NCI-H2196 (cell line): Measurements from ENCODE around the gene UBXN2A.

Experiments used
- DNase-seq: peaks from one replicate; lab custom pipeline; 2025; ENCODE audit not compliant: unreplicated experiment; lab: John Stamatoyannopoulos, UW

UBXN2A gene, protein sequence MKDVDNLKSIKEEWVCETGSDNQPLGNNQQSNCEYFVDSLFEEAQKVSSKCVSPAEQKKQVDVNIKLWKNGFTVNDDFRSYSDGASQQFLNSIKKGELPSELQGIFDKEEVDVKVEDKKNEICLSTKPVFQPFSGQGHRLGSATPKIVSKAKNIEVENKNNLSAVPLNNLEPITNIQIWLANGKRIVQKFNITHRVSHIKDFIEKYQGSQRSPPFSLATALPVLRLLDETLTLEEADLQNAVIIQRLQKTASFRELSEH

GRCh38 chr2:23939987-23940717 is at the start of gene UBXN2A:
TSS of gene UBXN2A (plus strand) at chr2:23940463. CDS start at chr2:23958315, 17,852 bp downstream.
- peak; percentile 91 for DNase-seq

DNA sequence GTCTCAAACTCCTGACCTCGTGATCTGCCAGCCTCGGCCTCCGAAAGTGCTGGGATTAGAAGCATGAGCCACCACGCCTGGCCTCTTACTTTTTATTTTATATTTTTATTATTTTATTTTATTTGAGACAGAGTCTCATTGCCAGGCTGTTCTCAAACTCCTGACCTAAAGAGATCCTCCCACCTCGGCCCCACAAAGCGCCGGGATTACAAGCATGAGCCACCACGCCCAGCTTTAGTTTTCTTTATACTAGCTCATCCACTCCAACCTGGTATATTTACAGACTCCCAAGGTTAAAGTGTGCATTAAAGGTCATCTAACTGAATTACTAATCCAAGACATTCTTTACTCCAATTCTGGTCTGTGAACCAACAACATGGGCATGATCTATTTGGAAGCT is 40.1 kb upstream of the UBXN2A start:
- DNase-seq: no peak

DNA sequence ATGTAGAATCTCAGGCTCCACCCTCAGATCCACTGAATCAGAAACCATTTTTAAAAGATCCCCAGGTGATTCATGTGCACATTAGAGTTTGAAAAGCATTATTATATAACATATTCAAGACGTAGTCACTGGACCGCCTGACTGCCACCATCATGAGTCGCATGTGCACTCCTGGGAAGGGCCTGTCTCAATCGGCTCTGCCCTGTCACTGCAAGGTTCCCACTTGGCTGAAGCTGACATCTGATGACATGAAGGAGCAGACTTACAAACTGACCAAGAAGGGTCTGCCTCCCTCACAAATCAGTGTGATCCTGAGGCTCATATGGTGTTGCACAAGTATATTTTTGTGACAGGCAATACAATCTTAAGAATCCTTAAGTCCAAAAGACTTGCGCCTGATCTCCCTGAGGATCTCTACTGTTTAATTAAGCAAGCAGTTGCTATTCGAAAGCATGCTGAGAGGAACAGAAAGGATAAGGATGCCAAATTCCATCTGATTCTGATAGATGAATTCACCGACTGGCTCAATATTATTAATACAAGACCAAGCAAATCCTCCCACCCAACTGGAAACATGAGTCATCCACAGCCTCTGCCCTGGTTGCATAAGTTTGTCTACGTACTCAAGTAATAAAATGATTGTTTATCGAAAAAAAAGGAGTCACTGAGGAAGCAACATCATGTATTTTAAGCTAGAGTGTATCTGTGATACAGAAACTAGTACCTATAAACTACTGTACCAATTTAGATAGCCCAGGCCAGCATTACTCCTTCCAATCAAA is 39.5 kb upstream of the UBXN2A start:
- DNase-seq: no peak

- DNase-seq: no peak
These were observed 38.1 kb upstream of the UBXN2A start for GRCh38 chr2:23901966-23902846.

- DNase-seq: no peak
These were observed 37.2 kb upstream of the UBXN2A start for GRCh38 chr2:23903034-23903433.

- DNase-seq: no peak
These were observed 36.0 kb upstream of the UBXN2A start for GRCh38 chr2:23904215-23904614.

DNA sequence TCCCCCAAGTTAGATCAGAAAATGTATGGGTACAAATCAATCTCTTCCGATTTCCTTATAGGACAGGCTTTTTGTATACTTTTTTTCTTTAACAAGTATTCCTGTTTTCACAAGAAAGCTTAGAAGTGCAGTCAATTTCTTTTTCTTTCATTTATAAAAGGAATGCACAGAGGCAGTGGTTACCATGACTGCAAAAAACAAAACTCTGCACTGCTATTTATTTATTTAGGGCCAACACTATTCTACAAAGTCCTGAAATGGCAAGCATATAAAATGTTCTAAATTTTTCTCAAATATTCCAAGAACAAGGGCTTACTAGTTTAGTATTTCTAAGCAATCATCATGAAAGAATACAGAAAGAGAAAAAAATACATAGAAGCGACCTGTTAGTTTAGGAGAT is 35.6 kb upstream of the UBXN2A start:
- no peak for DNase-seq

GRCh38 chr2:23905155-23905554 is 35.1 kb upstream of the UBXN2A start:
- DNase-seq: no peak

DNA sequence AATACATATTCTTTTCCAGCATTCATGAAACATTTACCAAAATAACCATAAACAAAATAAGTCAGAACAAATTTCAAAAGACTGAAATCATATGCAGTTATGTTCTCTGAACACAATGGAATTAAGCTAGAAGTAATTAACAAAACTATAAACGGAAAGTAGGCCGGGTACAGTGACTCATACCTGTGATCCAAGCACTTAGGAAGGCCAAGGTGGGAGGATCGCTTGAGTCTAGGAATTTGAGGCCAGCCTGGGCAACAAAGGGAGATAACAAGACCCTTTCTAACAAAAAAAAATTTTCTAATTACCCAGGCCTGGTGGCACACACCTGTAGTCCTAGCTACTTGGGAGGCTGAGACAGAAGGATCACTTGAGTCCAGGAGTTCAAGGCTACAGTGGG is 28.2 kb upstream of the UBXN2A start:
- DNase-seq: no peak

GRCh38 chr2:23915327-23915726 is 24.9 kb upstream of the UBXN2A start:
- DNase-seq: no peak

DNA sequence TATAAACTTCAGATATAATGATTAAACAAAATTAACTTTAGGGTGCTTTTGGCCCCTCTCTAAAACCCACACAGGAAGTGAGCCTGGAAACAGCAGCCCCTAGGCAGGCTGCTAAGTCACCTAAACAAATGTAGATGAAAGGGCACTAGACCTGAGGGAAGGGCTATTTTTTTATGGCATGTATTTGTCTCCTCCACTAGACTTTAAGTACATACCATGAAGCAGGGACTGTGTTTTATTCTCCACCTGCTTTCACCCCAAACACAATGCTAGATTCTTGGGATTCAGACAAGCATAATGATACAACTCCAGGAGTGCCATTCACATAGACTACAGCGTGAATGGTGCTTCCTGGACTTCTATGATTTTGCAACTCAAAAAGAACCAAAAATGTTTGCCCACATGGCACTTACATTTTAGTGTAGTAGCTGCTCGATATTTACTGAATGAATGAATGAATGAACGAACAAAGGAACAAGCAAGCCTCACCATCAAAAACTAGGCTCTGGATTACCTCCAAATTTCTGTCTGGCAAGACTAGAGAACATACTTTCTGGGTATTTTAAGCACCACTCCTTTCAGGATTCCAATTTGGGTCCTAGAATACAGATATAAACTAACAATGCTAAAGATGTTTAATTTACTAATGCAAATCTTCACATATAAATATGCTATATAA is 23.4 kb upstream of the UBXN2A start:
- no peak for DNase-seq

DNA sequence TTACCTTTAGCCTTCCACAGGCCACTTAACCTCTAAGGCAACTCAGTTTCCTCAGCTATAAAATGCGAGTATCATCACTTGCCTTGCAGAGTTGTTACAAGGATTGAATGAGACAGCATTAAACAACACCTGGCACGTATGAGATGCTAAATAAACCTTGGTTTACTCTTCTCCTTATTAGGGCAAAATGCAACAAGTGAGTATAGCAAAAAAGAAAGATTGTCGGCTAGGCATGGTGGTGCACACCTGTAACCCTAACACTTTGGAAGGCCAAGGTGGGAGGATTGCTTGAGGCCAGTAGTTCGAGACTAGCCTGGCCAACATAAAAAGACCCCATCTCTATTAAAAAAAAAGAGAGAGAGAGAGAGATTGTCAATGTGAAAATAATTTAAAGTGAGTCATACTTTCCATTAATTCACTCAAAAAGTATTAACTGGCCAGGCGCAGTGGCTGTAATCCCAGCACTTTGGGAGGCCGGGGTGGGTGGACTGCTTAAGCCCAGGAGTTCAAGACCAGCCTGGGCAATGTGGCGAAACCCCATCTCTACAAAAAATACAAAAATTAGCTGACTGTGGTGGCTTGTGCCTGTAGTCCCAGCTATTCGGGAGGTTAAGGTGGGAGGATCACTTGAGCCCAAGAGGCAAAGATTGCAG is 21.3 kb upstream of the UBXN2A start:
- no peak for DNase-seq

DNA sequence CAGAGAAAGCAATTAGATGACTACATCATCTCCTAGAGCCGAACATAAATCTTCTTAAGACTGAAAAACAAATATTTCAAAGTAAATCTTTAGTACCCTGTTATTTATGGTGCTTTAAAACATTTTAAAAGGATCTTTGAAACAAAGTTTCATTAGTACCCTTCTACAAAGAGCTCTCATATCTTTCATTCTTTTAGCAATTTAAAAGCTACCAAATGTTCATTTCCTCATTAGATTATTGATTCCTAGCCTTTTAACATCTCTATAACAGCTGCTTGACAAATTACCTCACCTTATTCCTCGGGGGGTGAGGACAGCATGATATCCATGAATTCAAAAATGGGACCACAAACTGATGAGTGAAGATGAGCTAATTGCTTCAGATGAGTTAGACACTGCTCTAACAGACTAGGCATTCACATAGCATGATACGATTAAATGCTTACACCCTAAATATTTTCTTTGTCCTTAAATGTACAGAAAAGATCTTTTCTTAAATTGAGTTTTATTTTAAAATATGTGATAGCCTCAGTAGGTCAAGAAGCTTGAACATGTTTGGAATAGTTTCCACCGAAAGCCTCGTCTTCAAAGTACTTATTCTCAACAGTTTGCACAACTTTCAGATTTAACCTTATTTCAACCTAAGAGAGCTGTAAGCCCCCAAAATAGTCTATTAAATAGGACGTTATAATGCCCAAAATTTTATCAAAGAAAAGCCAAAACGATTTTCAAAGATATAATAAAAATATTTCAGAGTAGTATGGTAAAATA is 15.5 kb upstream of the UBXN2A start:
- no peak for DNase-seq

- no peak for DNase-seq
These were observed 14.5 kb upstream of the UBXN2A start for GRCh38 chr2:23925702-23926289.

GRCh38 chr2:23926290-23926749 is 13.9 kb upstream of the UBXN2A start:
- no peak for DNase-seq

- DNase-seq: peak; percentile 97
These were observed 13.3 kb upstream of the UBXN2A start, which contains the start of gene ATAD2B for GRCh38 chr2:23926750-23927571. TSS of gene ATAD2B (minus strand) at chr2:23927123. CDS start at chr2:23926770, 353 bp downstream.

DNA sequence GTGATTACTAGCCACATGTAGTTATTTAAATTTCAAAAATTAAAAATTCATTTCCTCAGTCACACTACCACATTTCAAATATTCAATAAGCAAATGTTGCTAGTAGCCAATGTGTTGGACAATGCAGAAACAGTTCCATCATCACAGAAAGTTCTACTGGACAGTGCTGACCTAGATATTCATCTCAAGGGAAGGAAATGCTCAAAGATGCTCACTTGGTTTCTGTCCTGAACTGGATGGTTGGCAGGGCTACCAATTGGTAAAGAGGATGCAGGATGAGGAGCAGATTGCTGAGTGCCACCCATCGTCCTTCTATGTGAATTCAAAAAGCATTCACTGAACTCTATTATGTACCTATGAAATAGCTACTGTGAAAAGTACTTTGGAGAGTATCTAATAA is 6.0 kb upstream of the UBXN2A start:
- DNase-seq: no peak
